SK-N-SH treated with all-trans-retinoic acid at 6 μM for 48 hours (cell line): Measurements from ENCODE around the gene LHX2.
A peak's percentile ranks its signal among the peaks of the same experiment; 100 is the strongest.

Experiments
- ATAC-seq: fragments of 200-7000 bp; cut with Tn5 transposase; 3 replicates; pipeline ENCODE4 v1.9.1; 2020; ENCODE audit warnings: mild to moderate bottlenecking, moderate library complexity
- ARNTL ChIP-seq: fragments of 450-650 bp; formaldehyde crosslinking; IDR thresholded peaks from 2 replicates; pipeline ENCODE4 v1.5.0; 2020; ENCODE audit warnings: low read depth, mild to moderate bottlenecking, moderate library complexity, borderline replicate concordance
- BACH2 ChIP-seq: fragments of 250-450 bp; sonication (Bioruptor Pico); IDR thresholded peaks from 2 replicates; pipeline ENCODE4 v1.9.0; 2021; ENCODE audit warnings: mild to moderate bottlenecking, borderline replicate concordance
- CREB5 ChIP-seq: fragments of 250-450 bp; sonication (Bioruptor Pico); IDR thresholded peaks from 2 replicates; pipeline ENCODE4 v1.5.1; 2020; ENCODE audit warnings: low read depth, mild to moderate bottlenecking, moderate library complexity
- CSDC2 ChIP-seq: fragments of 250-450 bp; sonication (Bioruptor Pico); IDR thresholded peaks from 2 replicates; pipeline ENCODE4 v1.5.0; 2020; ENCODE audit warnings: mild to moderate bottlenecking, moderate library complexity
- CSRNP3 ChIP-seq: fragments of 250-450 bp; sonication (Bioruptor Pico); IDR thresholded peaks from 2 replicates; pipeline ENCODE4 v1.5.1; 2021; ENCODE audit warnings: mild to moderate bottlenecking, moderate library complexity
- ESRRG ChIP-seq: fragments of 250-450 bp; sonication (Bioruptor Pico); IDR thresholded peaks from 2 replicates; pipeline ENCODE4 v1.6.1; 2021; ENCODE audit warnings: mild to moderate bottlenecking
- GLIS3 ChIP-seq: fragments of 250-450 bp; sonication (Bioruptor Pico); IDR thresholded peaks from 2 replicates; pipeline ENCODE4 v1.5.0; 2020; ENCODE audit warnings: mild to moderate bottlenecking, moderate library complexity
- ISL1 ChIP-seq: fragments of 250-450 bp; sonication (Bioruptor Pico); IDR thresholded peaks from 2 replicates; pipeline ENCODE4 v2.1.2; 2022; ENCODE audit warnings: mild to moderate bottlenecking, moderate library complexity
- PATZ1 ChIP-seq: fragments of 250-450 bp; sonication (Bioruptor Pico); IDR thresholded peaks from 2 replicates; pipeline ENCODE4 v1.8.0; 2020; ENCODE audit warnings: mild to moderate bottlenecking, moderate library complexity, borderline replicate concordance
- POU6F1 ChIP-seq: fragments of 250-450 bp; sonication (Bioruptor Pico); IDR thresholded peaks from 2 replicates; pipeline ENCODE4 v1.8.0; 2021; ENCODE audit warnings: low read depth, mild to moderate bottlenecking, moderate library complexity, borderline replicate concordance
- PPARA ChIP-seq: fragments of 250-450 bp; sonication (Bioruptor Pico); IDR thresholded peaks from 2 replicates; pipeline ENCODE4 v1.5.0; 2020; ENCODE audit warnings: mild to moderate bottlenecking, borderline replicate concordance
- RARB ChIP-seq: fragments of 250-450 bp; sonication (Bioruptor Pico); IDR thresholded peaks from 2 replicates; pipeline ENCODE4 v1.8.0; 2021; ENCODE audit warnings: mild to moderate bottlenecking, moderate library complexity
- SNAI2 ChIP-seq: fragments of 250-450 bp; sonication (Bioruptor Pico); IDR thresholded peaks from 2 replicates; pipeline ENCODE4 v1.5.0; 2020; ENCODE audit warnings: mild to moderate bottlenecking, moderate library complexity
- TCF4 ChIP-seq: fragments of 250-450 bp; sonication (Bioruptor Pico); IDR thresholded peaks from 2 replicates; pipeline ENCODE4 v1.8.0; 2021; ENCODE audit warnings: mild to moderate bottlenecking, moderate library complexity, borderline replicate concordance
- TSHZ2 ChIP-seq: fragments of 250-450 bp; sonication (Bioruptor Pico); IDR thresholded peaks from 2 replicates; pipeline ENCODE4 v1.5.0; 2020; ENCODE audit warnings: mild to moderate bottlenecking, moderate library complexity
- ZC3H10 ChIP-seq: fragments of 250-450 bp; sonication (Bioruptor Pico); IDR thresholded peaks from 2 replicates; pipeline ENCODE4 v1.5.1; 2021; ENCODE audit warnings: mild to moderate bottlenecking, moderate library complexity
- ZFP3 ChIP-seq: fragments of 250-450 bp; sonication (Bioruptor Pico); IDR thresholded peaks from 2 replicates; pipeline ENCODE4 v1.5.0; 2020; ENCODE audit warnings: mild to moderate bottlenecking, moderate library complexity
- ZFP30 ChIP-seq: fragments of 450-650 bp; formaldehyde crosslinking; IDR thresholded peaks from 2 replicates; pipeline ENCODE4 v1.5.0; 2022; ENCODE audit warnings: mild to moderate bottlenecking, moderate library complexity
- ZNF565 ChIP-seq: fragments of 450-650 bp; formaldehyde crosslinking; conservative IDR thresholded peaks from 2 replicates; pipeline ENCODE4 v1.5.0; 2020; ENCODE audit warnings: low read depth, mild to moderate bottlenecking, moderate library complexity
- ZNF8 ChIP-seq: fragments of 450-650 bp; formaldehyde crosslinking; IDR thresholded peaks from 2 replicates; pipeline ENCODE4 v1.5.0; 2020; ENCODE audit warnings: mild to moderate bottlenecking, moderate library complexity

The LHX2 gene

GRCh38 chr9:124077915-124078572 is 66.5 kb downstream of the LHX2 start:
- TF ChIP-seq ZFP3 (CRISPR knock-in tag), result peak; percentile 99
- no peak for TF ChIP-seq PPARA (CRISPR knock-in tag)
- no peak for TF ChIP-seq CSDC2 (CRISPR knock-in tag)
- peak; percentile 45; the same call in 1 of the 2 replicates for TF ChIP-seq ISL1 (CRISPR knock-in tag)
- TF ChIP-seq ZC3H10 (CRISPR knock-in tag), result no peak
- TF ChIP-seq ZFP30 (CRISPR knock-in tag), result no peak
- no peak for TF ChIP-seq ZNF8
- no peak for TF ChIP-seq PATZ1 (CRISPR knock-in tag)
- TF ChIP-seq ARNTL, result no peak
- ATAC-seq, result peak; percentile 46

GRCh38 chr9:124078641-124079040 is 67.1 kb downstream of the LHX2 start:
- ATAC-seq, result peak; percentile 84
- TF ChIP-seq ESRRG (CRISPR knock-in tag), result no peak
- TF ChIP-seq CREB5 (CRISPR knock-in tag), result no peak
- TF ChIP-seq TSHZ2, result no peak
- no peak for TF ChIP-seq TCF4 (CRISPR knock-in tag)
- TF ChIP-seq ZNF565 (CRISPR knock-in tag), result no peak
- TF ChIP-seq ZFP30 (CRISPR knock-in tag), result no peak
- no peak for TF ChIP-seq PPARA (CRISPR knock-in tag)
- TF ChIP-seq RARB (CRISPR knock-in tag), result no peak
- TF ChIP-seq SNAI2, result no peak
- no peak for TF ChIP-seq ARNTL
- no peak for TF ChIP-seq GLIS3 (CRISPR knock-in tag)
- no peak for TF ChIP-seq POU6F1
- no peak for TF ChIP-seq CSRNP3 (CRISPR knock-in tag)
- TF ChIP-seq ZFP3 (CRISPR knock-in tag), result no peak

GRCh38 chr9:124079176-124079925 is 67.8 kb downstream of the LHX2 start:
- TF ChIP-seq TCF4 (CRISPR knock-in tag) (no peak), GLIS3 (CRISPR knock-in tag) (no peak), BACH2 (CRISPR knock-in tag) (no peak), SNAI2 (no peak), ISL1 (CRISPR knock-in tag) (peak; percentile 32; the same call in 1 of the 2 replicates), ARNTL (no peak), ZFP3 (CRISPR knock-in tag) (no peak), ESRRG (CRISPR knock-in tag) (no peak), POU6F1 (no peak), CSDC2 (CRISPR knock-in tag) (no peak), CSRNP3 (CRISPR knock-in tag) (no peak), CREB5 (CRISPR knock-in tag) (peak; percentile 62; the same call in 1 of the 2 replicates), ZC3H10 (CRISPR knock-in tag) (no peak)
- ATAC-seq, result peak; percentile 80
